Measurements from ENCODE around the gene IL2RG.
A peak's percentile ranks its signal among the peaks of the same experiment; 100 is the strongest.

IL2RG gene

DNA sequence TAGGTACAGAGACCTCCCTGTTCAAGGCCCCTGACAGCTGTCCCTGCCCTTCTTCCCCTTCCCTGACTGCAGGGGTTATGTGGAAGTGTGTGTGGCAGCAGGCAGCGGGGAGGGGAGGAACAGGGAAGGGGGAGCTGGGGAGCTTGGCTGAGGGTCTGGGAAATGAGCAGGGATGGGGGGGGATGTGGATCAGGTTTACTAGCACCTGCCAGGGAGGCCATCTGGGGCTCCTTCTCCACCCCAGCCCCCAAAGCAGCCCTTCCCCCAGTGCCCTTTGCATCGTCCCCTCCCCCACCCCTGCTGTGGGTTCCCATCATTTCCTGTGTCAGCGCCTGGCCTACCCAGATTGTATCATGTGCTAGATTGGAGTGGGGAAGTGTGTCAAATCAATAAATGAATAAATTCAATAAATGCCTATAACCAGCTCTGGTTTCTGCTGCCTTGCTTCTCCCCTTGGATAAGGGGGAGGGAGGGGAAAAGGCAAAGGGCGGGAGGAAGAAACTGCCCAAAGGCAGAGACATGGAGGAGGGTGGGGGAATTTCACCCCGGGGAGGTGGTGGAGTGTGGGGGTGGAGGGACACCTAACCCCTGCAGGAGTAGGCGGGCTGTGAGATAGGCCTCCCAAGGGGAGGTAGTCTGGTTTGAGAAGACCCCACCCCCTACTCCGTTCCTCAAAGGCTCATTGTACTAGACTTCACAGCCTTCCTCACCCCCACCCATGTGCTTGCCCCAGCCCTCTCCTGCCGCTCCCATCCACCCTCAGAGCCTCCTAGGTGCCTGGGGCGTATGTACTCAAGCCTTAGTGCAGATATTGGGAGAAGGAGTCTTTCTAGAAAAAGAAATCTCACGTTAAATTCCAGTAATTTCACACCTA is 8.0 kb downstream of the IL2RG start:
- Histone ChIP-seq H3K9ac (ENCODE audit: low read length) (no peak overlapping the region; the same call in 1 of the 2 replicates), H3K4me3 (ENCODE audit: low read depth, low read length, poor library complexity, severe bottlenecking) (no peak overlapping the region), H3K27me3 (ENCODE audit: insufficient read depth, low read length) (no peaks in the 10 kb centered on the region), H4K20me1 (ENCODE audit: insufficient read depth, low read length) (no peaks in the 10 kb centered on the region), H3K9me2 (ENCODE audit: low read depth, low read length) (no peaks in the 10 kb centered on the region), H3K4me2 (ENCODE audit: low read length) (peak overlapping the region; percentile 16; the same call in 1 of the 2 replicates), H2AFZ (ENCODE audit: low read length) (no peak overlapping the region), H3F3A (ENCODE audit: insufficient read depth, low read length) (no peaks in the 10 kb centered on the region), H3K4me1 (ENCODE audit: insufficient read depth, low read length, severe bottlenecking) (peaks cover 19% of the 10 kb centered on the region), H3K36me3 (ENCODE audit: insufficient read depth, low read length) (peaks cover 6% of the 10 kb centered on the region), H3K27ac (ENCODE audit: low read depth, low read length, poor library complexity, severe bottlenecking) (no peak overlapping the region), H3K9me3 (ENCODE audit: low read length) (no peaks in the 10 kb centered on the region), H3K79me2 (ENCODE audit: insufficient read depth, low read length) (no peaks in the 10 kb centered on the region)
- TF ChIP-seq EZH2 (IDR thresholded peaks at IDR 0.05; ENCODE audit: borderline replicate concordance, low read length): no peak
- TF ChIP-seq, protein P1, sequence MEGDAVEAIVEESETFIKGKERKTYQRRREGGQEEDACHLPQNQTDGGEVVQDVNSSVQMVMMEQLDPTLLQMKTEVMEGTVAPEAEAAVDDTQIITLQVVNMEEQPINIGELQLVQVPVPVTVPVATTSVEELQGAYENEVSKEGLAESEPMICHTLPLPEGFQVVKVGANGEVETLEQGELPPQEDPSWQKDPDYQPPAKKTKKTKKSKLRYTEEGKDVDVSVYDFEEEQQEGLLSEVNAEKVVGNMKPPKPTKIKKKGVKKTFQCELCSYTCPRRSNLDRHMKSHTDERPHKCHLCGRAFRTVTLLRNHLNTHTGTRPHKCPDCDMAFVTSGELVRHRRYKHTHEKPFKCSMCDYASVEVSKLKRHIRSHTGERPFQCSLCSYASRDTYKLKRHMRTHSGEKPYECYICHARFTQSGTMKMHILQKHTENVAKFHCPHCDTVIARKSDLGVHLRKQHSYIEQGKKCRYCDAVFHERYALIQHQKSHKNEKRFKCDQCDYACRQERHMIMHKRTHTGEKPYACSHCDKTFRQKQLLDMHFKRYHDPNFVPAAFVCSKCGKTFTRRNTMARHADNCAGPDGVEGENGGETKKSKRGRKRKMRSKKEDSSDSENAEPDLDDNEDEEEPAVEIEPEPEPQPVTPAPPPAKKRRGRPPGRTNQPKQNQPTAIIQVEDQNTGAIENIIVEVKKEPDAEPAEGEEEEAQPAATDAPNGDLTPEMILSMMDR (IDR thresholded peaks at IDR 0.05; ENCODE audit: low read length): no peak

DNA sequence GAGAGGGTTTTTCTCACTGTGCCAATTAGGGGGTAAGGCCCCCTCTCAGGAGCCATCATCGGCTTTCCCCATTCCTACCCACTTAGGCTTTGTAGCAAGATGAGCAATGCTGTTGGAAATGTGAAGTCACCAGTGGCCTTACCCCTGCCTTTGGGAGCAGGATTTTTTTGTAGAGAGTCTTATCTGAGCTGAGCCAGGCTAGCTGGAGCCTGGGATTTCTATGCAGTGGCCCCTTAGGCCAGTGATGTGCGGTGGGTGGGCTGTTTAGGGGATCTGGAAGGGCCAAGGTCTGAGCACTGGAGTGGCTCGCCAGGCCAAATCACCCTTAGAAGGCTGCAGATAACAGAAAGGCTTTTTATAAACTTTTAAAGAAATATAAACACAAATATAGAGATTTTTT is 9.1 kb downstream of the IL2RG start:
- H3F3A ChIP-seq (ENCODE audit: insufficient read depth, low read length): no peaks in the 10 kb centered on the region
- H3K4me3 ChIP-seq (ENCODE audit: low read depth, low read length, poor library complexity, severe bottlenecking): no peak overlapping the region
- H3K27me3 ChIP-seq (ENCODE audit: insufficient read depth, low read length): no peaks in the 10 kb centered on the region
- H3K9me3 ChIP-seq (ENCODE audit: low read length): no peaks in the 10 kb centered on the region
- no peaks in the 10 kb centered on the region; the same call in 1 of the 2 replicates for H3K36me3 ChIP-seq (ENCODE audit: insufficient read depth, low read length)
- TF ChIP-seq EZH2 (IDR thresholded peaks at IDR 0.05; ENCODE audit: borderline replicate concordance, low read length): no peak
- TF ChIP-seq, protein P1 (IDR thresholded peaks at IDR 0.05; ENCODE audit: low read length): no peak
- no peaks in the 10 kb centered on the region for H3K9me2 ChIP-seq (ENCODE audit: low read depth, low read length)
- H3K27ac ChIP-seq (ENCODE audit: low read depth, low read length, poor library complexity, severe bottlenecking): no peak overlapping the region
- no peak overlapping the region for H3K9ac ChIP-seq (ENCODE audit: low read length)
- no peaks in the 10 kb centered on the region for H4K20me1 ChIP-seq (ENCODE audit: insufficient read depth, low read length)
- H3K79me2 ChIP-seq (ENCODE audit: insufficient read depth, low read length): no peaks in the 10 kb centered on the region
- no peak overlapping the region for H2AFZ ChIP-seq (ENCODE audit: low read length)
- H3K4me2 ChIP-seq (ENCODE audit: low read length): no peak overlapping the region
- H3K4me1 ChIP-seq (ENCODE audit: insufficient read depth, low read length, severe bottlenecking): peaks cover 19% of the 10 kb centered on the region

DNA sequence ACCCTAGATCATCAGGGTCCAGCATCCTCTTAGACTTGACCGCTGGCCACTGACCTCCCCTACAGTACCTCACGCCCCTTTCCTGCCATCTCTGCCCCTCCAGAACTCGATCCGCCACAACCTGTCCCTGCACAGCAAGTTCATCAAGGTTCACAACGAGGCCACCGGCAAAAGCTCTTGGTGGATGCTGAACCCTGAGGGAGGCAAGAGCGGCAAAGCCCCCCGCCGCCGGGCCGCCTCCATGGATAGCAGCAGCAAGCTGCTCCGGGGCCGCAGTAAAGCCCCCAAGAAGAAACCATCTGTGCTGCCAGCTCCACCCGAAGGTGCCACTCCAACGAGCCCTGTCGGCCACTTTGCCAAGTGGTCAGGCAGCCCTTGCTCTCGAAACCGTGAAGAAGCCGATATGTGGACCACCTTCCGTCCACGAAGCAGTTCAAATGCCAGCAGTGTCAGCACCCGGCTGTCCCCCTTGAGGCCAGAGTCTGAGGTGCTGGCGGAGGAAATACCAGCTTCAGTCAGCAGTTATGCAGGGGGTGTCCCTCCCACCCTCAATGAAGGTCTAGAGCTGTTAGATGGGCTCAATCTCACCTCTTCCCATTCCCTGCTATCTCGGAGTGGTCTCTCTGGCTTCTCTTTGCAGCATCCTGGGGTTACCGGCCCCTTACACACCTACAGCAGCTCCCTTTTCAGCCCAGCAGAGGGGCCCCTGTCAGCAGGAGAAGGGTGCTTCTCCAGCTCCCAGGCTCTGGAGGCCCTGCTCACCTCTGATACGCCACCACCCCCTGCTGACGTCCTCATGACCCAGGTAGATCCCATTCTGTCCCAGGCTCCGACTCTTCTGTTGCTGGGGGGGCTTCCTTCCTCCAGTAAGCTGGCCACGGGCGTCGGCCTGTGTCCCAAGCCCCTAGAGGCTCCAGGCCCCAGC is 10.5 kb downstream of the IL2RG start:
- no peak for TF ChIP-seq EZH2 (IDR thresholded peaks at IDR 0.05; ENCODE audit: borderline replicate concordance, low read length)
- TF ChIP-seq, protein P1 (IDR thresholded peaks at IDR 0.05; ENCODE audit: low read length): no peak
- no peaks in the 10 kb centered on the region for H3K27me3 ChIP-seq (ENCODE audit: insufficient read depth, low read length)
- H3K79me2 ChIP-seq (ENCODE audit: insufficient read depth, low read length): no peaks in the 10 kb centered on the region
- H2AFZ ChIP-seq (ENCODE audit: low read length): no peak overlapping the region
- no peak overlapping the region for H3K27ac ChIP-seq (ENCODE audit: low read depth, low read length, poor library complexity, severe bottlenecking)
- no peaks in the 10 kb centered on the region for H3K9me2 ChIP-seq (ENCODE audit: low read depth, low read length)
- peaks cover 28% of the 10 kb centered on the region for H3K4me1 ChIP-seq (ENCODE audit: insufficient read depth, low read length, severe bottlenecking)
- no peak overlapping the region for H3K9ac ChIP-seq (ENCODE audit: low read length)
- H3K36me3 ChIP-seq (ENCODE audit: insufficient read depth, low read length): no peaks in the 10 kb centered on the region; the same call in 1 of the 2 replicates
- no peak overlapping the region for H3K4me3 ChIP-seq (ENCODE audit: low read depth, low read length, poor library complexity, severe bottlenecking)
- no peaks in the 10 kb centered on the region for H4K20me1 ChIP-seq (ENCODE audit: insufficient read depth, low read length)
- no peak overlapping the region for H3K4me2 ChIP-seq (ENCODE audit: low read length)
- H3K9me3 ChIP-seq (ENCODE audit: low read length): no peaks in the 10 kb centered on the region
- H3F3A ChIP-seq (ENCODE audit: insufficient read depth, low read length): no peaks in the 10 kb centered on the region
